Upper lobe of right lung (tissue), 1 donor: ENCODE measurements around the gene GLB1L2. TPM values are rescaled to one million over a fixed set of nuclear protein-coding genes. Genes with fewer than 3 reads are reported as not detected.

ENCODE experiments used
- ATAC-seq: fragments of 200-7000 bp; cut with Tn5 transposase; one replicate; pipeline ENCODE4 v1.9.1; 2020; ENCODE audit warnings: mild to moderate bottlenecking, moderate library complexity
- DNase-seq: peaks from one replicate; pipeline ENCODE4 v3.0.0-alpha.2; 2020
- H3K27ac ChIP-seq: fragments of 200-600 bp; one replicate; pipeline ENCODE4 v1.8.0; 2022
- H3K27me3 ChIP-seq: fragments of 200-600 bp; one replicate; pipeline ENCODE4 v1.8.0; 2022; ENCODE audit warnings: mild to moderate bottlenecking
- H3K36me3 ChIP-seq: fragments of 200-600 bp; one replicate; pipeline ENCODE4 v1.8.0; 2022
- H3K4me1 ChIP-seq: fragments of 200-600 bp; one replicate; pipeline ENCODE4 v1.8.0; 2022
- H3K4me3 ChIP-seq: fragments of 200-600 bp; one replicate; pipeline ENCODE4 v1.8.0; 2022; ENCODE audit warnings: mild to moderate bottlenecking
- H3K9me3 ChIP-seq: fragments of 200-600 bp; one replicate; pipeline ENCODE4 v1.8.0; 2022
- CTCF ChIP-seq: fragments of 200-600 bp; IDR thresholded peaks from one replicate; pipeline ENCODE4 v1.8.0; 2022; ENCODE audit warnings: antibody characterized with exemption
- intact Hi-C: fragments of 100-400 bp; cut with DNase I; formaldehyde crosslinking; loops from one replicate; pipeline ENCODE4 v1.11.0; 2022
- total RNA-seq: library from RNA; stranded (reverse); fragmentation: NEBNext Ultra II Directional; extraction: Animal tissue kit (Norgen Biotek cat#: 25700); gene quantifications from one replicate; pipeline ENCODE4 v1.2.1, GENCODE V29; 2021
- donor health status: DM: no; HTN: yes; CAD: no; lungs with severe emphysema.

Gene GLB1L2
- total RNA-seq, 1 donor from 2014 or later, result 4.9 TPM

DNA sequence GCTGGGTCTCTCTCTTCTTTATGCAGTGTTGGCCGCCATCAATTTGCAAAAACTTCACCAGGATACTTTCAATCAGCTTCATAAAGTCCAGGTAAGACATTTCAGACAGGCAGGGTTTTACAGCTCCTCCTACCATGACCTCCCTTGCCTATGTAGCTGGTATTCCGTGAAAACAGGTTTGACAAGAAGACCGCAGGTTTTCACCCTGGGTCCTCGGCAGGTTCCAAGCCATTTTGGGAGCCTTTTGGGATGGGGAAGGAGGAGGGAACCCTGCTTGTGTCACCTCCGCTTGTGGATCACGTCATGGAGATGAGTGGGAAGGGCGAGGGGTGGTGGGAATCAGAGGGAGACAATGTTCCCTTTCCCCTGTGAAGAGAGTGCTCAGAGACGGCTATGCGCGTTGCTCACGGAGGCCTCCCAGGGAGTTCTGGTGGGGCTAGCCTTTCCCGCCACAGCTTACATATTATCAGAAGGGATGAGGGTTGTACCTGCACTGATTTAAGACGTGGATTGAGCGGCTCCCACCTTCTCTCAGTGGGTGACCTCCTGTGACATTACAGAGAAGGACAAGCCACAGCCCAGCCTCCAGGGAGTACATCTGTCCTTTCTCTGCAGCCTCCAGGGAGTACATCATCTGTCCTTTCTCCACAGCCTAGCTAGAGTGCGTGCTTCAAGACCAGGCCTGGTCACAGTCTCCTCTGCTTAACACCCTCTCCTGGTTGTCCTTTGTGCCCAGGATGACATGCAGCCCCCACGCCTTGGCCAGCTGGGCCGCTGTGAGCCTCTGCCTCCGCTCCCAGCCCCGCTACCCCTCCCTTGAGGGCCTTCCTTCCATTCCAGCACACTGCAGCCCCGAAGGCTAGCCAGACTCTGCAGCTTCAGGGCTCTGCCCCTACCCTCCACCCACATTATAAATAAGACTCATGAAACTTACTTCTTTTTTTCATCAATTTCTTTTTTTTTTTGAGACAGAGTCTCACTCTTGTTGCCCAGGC is 38.4 kb upstream of the GLB1L2 start:
- Histone ChIP-seq H3K36me3 (no peaks in the 10 kb centered on the region), H3K4me3 (no peak overlapping the region), H3K27ac (no peak overlapping the region), H3K4me1 (no peaks in the 10 kb centered on the region), H3K9me3 (no peaks in the 10 kb centered on the region), H3K27me3 (no peaks in the 10 kb centered on the region)
- no peak for ATAC-seq
- no peak for TF ChIP-seq CTCF
- DNase-seq, result no peak
- intact Hi-C loops, result no loop called here

GRCh38 chr11:134294664-134295063 is 37.1 kb upstream of the GLB1L2 start:
- Histone ChIP-seq H3K4me3 (no peak overlapping the region), H3K9me3 (no peaks in the 10 kb centered on the region), H3K27me3 (no peaks in the 10 kb centered on the region), H3K4me1 (no peaks in the 10 kb centered on the region), H3K27ac (no peak overlapping the region), H3K36me3 (no peaks in the 10 kb centered on the region)
- DNase-seq (no peak), ATAC-seq (no peak)
- intact Hi-C loops, result no loop called here
- TF ChIP-seq CTCF, result no peak

DNA sequence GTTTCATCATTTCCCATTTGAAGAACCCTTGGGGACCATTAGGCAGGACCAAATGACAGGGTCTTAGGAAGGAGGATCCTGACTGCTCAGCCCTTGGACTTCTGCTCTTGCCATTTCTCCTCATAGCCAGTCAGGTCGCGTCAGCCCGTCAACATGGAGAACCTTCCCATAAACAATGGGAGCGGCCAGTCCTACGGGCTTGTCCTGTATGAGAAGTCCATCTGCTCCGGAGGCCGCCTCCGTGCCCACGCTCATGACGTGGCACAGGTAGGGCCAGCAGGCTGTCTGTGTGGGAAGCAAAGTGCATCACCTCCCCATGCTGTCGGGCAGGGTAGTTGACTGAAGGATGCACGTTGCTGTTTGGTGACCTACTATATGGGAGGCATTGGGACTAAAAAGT is 19.6 kb upstream of the GLB1L2 start:
- intact Hi-C loops, result no loop called here
- no peak for TF ChIP-seq CTCF
- ATAC-seq (no peak), DNase-seq (no peak)
- Histone ChIP-seq H3K27ac (no peak overlapping the region), H3K4me1 (no peaks in the 10 kb centered on the region), H3K36me3 (no peaks in the 10 kb centered on the region), H3K27me3 (no peaks in the 10 kb centered on the region), H3K9me3 (no peaks in the 10 kb centered on the region), H3K4me3 (no peak overlapping the region)

DNA sequence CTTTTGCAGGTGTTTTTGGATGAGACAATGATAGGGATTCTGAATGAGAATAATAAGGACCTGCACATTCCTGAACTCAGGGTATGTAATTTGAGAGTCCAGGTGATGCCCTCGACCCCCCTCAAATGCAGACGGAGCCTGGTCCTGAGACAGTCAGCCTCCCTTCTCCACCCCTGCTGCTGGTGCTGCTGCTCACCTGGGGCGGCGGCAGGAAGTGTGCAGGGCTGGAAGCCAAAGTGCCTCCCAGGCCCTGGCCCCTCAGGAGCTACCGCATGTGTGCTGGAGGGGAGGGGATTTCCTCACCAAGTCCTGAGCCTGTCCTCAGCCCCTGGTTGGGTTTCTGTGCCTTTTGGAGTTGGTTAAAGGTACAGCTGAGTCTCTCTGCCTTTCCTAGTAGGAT is 19.0 kb upstream of the GLB1L2 start:
- H3K27ac ChIP-seq, result no peak overlapping the region
- no peaks in the 10 kb centered on the region for H3K36me3 ChIP-seq
- H3K9me3 ChIP-seq, result peaks cover 5% of the 10 kb centered on the region
- H3K4me3 ChIP-seq, result no peak overlapping the region
- no peaks in the 10 kb centered on the region for H3K27me3 ChIP-seq
- ATAC-seq (no peak), DNase-seq (no peak)
- H3K4me1 ChIP-seq, result no peaks in the 10 kb centered on the region
- intact Hi-C loops, result no loop called here
- TF ChIP-seq CTCF, result no peak

GRCh38 chr11:134313379-134313778 is 18.4 kb upstream of the GLB1L2 start:
- DNase-seq, result no peak
- Histone ChIP-seq H3K36me3 (no peaks in the 10 kb centered on the region), H3K4me3 (no peak overlapping the region), H3K27me3 (no peaks in the 10 kb centered on the region), H3K9me3 (peaks cover 7% of the 10 kb centered on the region), H3K27ac (no peak overlapping the region), H3K4me1 (no peaks in the 10 kb centered on the region)
- ATAC-seq, result peak; percentile 10
- intact Hi-C loops, result no loop called here
- no peak for TF ChIP-seq CTCF
